K562 (cell line): Measurements from ENCODE around the gene TAF4.

ENCODE experiments used
- ATF4 ChIP-seq: fragments of 450-650 bp; formaldehyde crosslinking; IDR thresholded peaks from 2 replicates; pipeline ENCODE4 v1.4.0; 2022; ENCODE audit warnings: mild to moderate bottlenecking, moderate library complexity
- BRCA1 ChIP-seq, 2 experiments: fragments of 450-650 bp in 1 of 2; sonication (generic) in 1 of 2; formaldehyde crosslinking in 1 of 2; IDR thresholded peaks; 2 replicates each; pipeline versions ENCODE4 v1.5.0 to v1.6.1; 2017 to 2020; ENCODE audit warnings: mild to moderate bottlenecking in 1 of 2, missing genetic modification reagents in 1 of 2
- CHD4 ChIP-seq: fragments of 200-600 bp; sonication (generic); IDR thresholded peaks from 3 replicates; pipeline ENCODE4 v1.6.1; 2012; ENCODE audit warnings: low read depth, mild to moderate bottlenecking, mixed read lengths, low read length, inconsistent platforms; ENCODE audit not compliant: insufficient read depth, insufficient replicate concordance, poor library complexity, severe bottlenecking
- CTCF ChIP-seq, 3 experiments: IDR thresholded peaks in 2 of 3; conservative IDR thresholded peaks in 1 of 3; 2 replicates each; pipeline ENCODE4 v1.5.1; 2011 to 2012; ENCODE audit warnings: low read length in 3 of 3, mild to moderate bottlenecking in 3 of 3, control low read depth in 2 of 3, improper control_type of control experiment in 1 of 3, inconsistent platforms in 1 of 3, low read depth in 1 of 3, mixed read lengths in 1 of 3, moderate library complexity in 1 of 3; ENCODE audit not compliant: insufficient read depth in 2 of 3
- KLF13 ChIP-seq: fragments of 450-650 bp; IDR thresholded peaks from 2 replicates; pipeline ENCODE4 v1.6.1; 2016; ENCODE audit warnings: missing genetic modification characterization, low read depth, mild to moderate bottlenecking, missing compliant biosample characterization, moderate library complexity, borderline replicate concordance
- MED1 ChIP-seq: sonication (generic); formaldehyde crosslinking; IDR thresholded peaks from 2 replicates; pipeline ENCODE4 v1.8.1; 2023; ENCODE audit warnings: missing genetic modification reagents, borderline replicate concordance
- MEF2A ChIP-seq: IDR thresholded peaks from 2 replicates; pipeline ENCODE4 v1.6.1; 2011; ENCODE audit warnings: low read depth, mild to moderate bottlenecking, low read length, moderate library complexity; ENCODE audit not compliant: control insufficient read depth
- MLLT1 ChIP-seq, 2 experiments: fragments of 450-650 bp; IDR thresholded peaks; 2 replicates each; pipeline ENCODE4 v1.6.1; 2016
- RBM34 ChIP-seq: fragments of 200-400 bp; formaldehyde crosslinking; IDR thresholded peaks from 2 replicates; pipeline ENCODE4 v1.6.1; 2018; ENCODE audit warnings: low read length, borderline replicate concordance; ENCODE audit not compliant: insufficient read depth
- YY1 ChIP-seq, 3 experiments: IDR thresholded peaks; 2 replicates each; pipeline ENCODE4 v1.6.1; 2011; ENCODE audit warnings: low read length in 2 of 3, mild to moderate bottlenecking in 2 of 3, moderate library complexity in 2 of 3, borderline replicate concordance in 1 of 3, control low read depth in 1 of 3, low read depth in 1 of 3; ENCODE audit not compliant: insufficient read depth in 3 of 3, insufficient replicate concordance in 2 of 3, control insufficient read depth in 1 of 3, insufficient read length in 1 of 3; ENCODE audit errors: extremely low read depth in 1 of 3
- ZBTB2 ChIP-seq: fragments of 450-650 bp; IDR thresholded peaks from 2 replicates; pipeline ENCODE4 v1.6.1; 2016; ENCODE audit warnings: antibody characterized with exemption
- ZNF57 ChIP-seq: fragments of 450-650 bp; formaldehyde crosslinking; IDR thresholded peaks from 2 replicates; pipeline ENCODE4 v1.4.0; 2020; ENCODE audit warnings: mild to moderate bottlenecking, moderate library complexity

- TF ChIP-seq ZBTB2 (no peak), RBM34 (no peak), MED1 (CRISPR knock-in tag) (no peak), YY1 (IDR thresholded peaks at IDR 0.05; ENCODE audit: borderline replicate concordance in 1 of 3, control insufficient read depth in 1 of 3, extremely low read depth in 1 of 3, insufficient read depth in 3 of 3, insufficient read length in 1 of 3, insufficient replicate concordance in 2 of 3, low read depth in 1 of 3, low read length in 2 of 3) (no peak), MLLT1 (IDR thresholded peaks at IDR 0.05) (no peak), CHD4 (no peak), ZNF57 (CRISPR knock-in tag) (no peak), MEF2A (no peak), KLF13 (tag) (no peak), BRCA1 (IDR thresholded peaks at IDR 0.05) (no peak), BRCA1 (CRISPR knock-in tag; IDR thresholded peaks at IDR 0.05) (no peak), ATF4 (no peak), CTCF (IDR thresholded peaks at IDR 0.05 in 2 of 3, conservative IDR thresholded peaks at IDR 0.05 in 1 of 3; ENCODE audit: insufficient read depth in 2 of 3, low read depth in 1 of 3, low read length in 3 of 3) (no peak)
These were observed 88.3 kb downstream of the TAF4 start for GRCh38 chr20:61977419-61977786.
